Measurements from ENCODE around the gene ADAMTS12. TPM values are rescaled to one million over a fixed set of nuclear protein-coding genes. Genes with fewer than 3 reads are reported as not detected.

The ADAMTS12 gene
- total and polyA plus RNA-seq, 9 of the 15 experiments (the other 6 are each of a cell fraction or from before 2014, with no cell fraction given): 0.11 TPM; not detected in 8

DNA sequence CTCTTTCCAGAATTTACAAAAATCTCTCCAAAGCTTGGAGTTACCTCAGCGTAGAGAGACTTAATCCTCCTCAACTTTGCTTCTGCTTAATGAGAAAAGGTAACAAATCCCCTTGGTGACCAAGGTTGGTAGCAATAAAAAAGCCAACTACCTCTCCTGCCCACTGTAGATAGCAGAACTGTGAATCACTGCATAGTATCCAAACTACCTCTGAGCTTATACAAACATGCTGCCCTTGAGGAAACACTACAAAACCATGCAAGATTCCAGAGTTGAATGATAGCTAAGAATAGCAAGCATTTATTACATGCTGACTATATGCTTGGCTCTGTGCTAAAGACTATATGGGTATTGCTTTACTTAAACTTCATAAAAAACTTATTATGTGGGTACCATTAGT lies 2.8 kb upstream of the ADAMTS12 start:
- ATAC-seq (no peak), DNase-seq (ENCODE audit: extremely low read depth in 1 of 4, low spot score in 3 of 4) (no peak), FAIRE-seq (no peak)
- no TSS peak for BruUV-seq (replicated peaks)
- Histone ChIP-seq H3K9ac (ENCODE audit: insufficient read depth in 1 of 2, low read depth in 2 of 2, low read length in 2 of 2) (no peak overlapping the region), H3K79me2 (ENCODE audit: control insufficient read depth, insufficient read depth, low read length) (no peaks in the 10 kb centered on the region), H3K27me3 (ENCODE audit: control insufficient read depth in 2 of 2, insufficient read depth in 2 of 2, low read length in 2 of 2) (peaks cover 19 to 25% of the 10 kb centered on the region in 2 experiments), H3K4me2 (ENCODE audit: insufficient read depth, low read length) (no peak overlapping the region), H2AFZ (ENCODE audit: low read depth, low read length) (no peak overlapping the region), H4K20me1 (replicated peaks; ENCODE audit: control insufficient read depth, insufficient read depth, low read length) (no peaks in the 10 kb centered on the region), H3K9me3 (replicated peaks; ENCODE audit: control insufficient read depth, insufficient read depth, low read depth, low read length) (no peaks in the 10 kb centered on the region), H3K4me3 (no peak overlapping the region), H3K4me1 (replicated peaks in 1 of 2; ENCODE audit: control insufficient read depth in 2 of 2, insufficient read depth in 2 of 2, low read length in 2 of 2) (no peaks in the 10 kb centered on the region), H3K36me3 (ENCODE audit: control insufficient read depth, insufficient read depth, low read length) (no peaks in the 10 kb centered on the region), H3K27ac (ENCODE audit: extremely low read depth, low read depth, low read length) (no peak overlapping the region), H3K9me1 (ENCODE audit: control insufficient read depth, insufficient read depth, low read length) (no peaks in the 10 kb centered on the region)
- WGBS (ENCODE audit: insufficient coverage, low coverage, missing lambda C conversion rate): 0% methylated on average over 1 of the region's 1 CpG
- intact Hi-C loops (cut with micrococcal nuclease) (no loop called here), in situ Hi-C loops (cut with MboI) (no loop called here)
- CTCF ChIA-PET (ENCODE audit: low intra/inter-chr PET ratio): no interaction called here
- POLR2A ChIA-PET: no interaction called here
- TF ChIP-seq PHF8 (IDR thresholded peaks at IDR 0.05; ENCODE audit: borderline replicate concordance, low read length) (no peak), ZNF57 (CRISPR knock-in tag; IDR thresholded peaks at IDR 0.05) (no peak), ZNF75A (CRISPR knock-in tag; IDR thresholded peaks at IDR 0.05) (no peak), FOXP1 (CRISPR knock-in tag; IDR thresholded peaks at IDR 0.05) (no peak), ELF2 (CRISPR knock-in tag; IDR thresholded peaks at IDR 0.05) (no peak), ZNF668 (CRISPR knock-in tag; IDR thresholded peaks at IDR 0.05) (no peak), SMC3 (conservative IDR thresholded peaks at IDR 0.05; ENCODE audit: insufficient read depth, low read depth, low read length) (no peak), PTRF (tag; IDR thresholded peaks at IDR 0.05) (no peak), ARID1B (IDR thresholded peaks at IDR 0.05) (no peak)
- TF ChIP-seq, protein P1, sequence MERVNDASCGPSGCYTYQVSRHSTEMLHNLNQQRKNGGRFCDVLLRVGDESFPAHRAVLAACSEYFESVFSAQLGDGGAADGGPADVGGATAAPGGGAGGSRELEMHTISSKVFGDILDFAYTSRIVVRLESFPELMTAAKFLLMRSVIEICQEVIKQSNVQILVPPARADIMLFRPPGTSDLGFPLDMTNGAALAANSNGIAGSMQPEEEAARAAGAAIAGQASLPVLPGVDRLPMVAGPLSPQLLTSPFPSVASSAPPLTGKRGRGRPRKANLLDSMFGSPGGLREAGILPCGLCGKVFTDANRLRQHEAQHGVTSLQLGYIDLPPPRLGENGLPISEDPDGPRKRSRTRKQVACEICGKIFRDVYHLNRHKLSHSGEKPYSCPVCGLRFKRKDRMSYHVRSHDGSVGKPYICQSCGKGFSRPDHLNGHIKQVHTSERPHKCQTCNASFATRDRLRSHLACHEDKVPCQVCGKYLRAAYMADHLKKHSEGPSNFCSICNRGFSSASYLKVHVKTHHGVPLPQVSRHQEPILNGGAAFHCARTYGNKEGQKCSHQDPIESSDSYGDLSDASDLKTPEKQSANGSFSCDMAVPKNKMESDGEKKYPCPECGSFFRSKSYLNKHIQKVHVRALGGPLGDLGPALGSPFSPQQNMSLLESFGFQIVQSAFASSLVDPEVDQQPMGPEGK (CRISPR knock-in tag; IDR thresholded peaks at IDR 0.05; ENCODE audit: borderline replicate concordance): no peak
- TF ChIP-seq, protein P2, sequence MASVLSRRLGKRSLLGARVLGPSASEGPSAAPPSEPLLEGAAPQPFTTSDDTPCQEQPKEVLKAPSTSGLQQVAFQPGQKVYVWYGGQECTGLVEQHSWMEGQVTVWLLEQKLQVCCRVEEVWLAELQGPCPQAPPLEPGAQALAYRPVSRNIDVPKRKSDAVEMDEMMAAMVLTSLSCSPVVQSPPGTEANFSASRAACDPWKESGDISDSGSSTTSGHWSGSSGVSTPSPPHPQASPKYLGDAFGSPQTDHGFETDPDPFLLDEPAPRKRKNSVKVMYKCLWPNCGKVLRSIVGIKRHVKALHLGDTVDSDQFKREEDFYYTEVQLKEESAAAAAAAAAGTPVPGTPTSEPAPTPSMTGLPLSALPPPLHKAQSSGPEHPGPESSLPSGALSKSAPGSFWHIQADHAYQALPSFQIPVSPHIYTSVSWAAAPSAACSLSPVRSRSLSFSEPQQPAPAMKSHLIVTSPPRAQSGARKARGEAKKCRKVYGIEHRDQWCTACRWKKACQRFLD (CRISPR knock-in tag; IDR thresholded peaks at IDR 0.05): no peak
- TF ChIP-seq, protein P3, sequence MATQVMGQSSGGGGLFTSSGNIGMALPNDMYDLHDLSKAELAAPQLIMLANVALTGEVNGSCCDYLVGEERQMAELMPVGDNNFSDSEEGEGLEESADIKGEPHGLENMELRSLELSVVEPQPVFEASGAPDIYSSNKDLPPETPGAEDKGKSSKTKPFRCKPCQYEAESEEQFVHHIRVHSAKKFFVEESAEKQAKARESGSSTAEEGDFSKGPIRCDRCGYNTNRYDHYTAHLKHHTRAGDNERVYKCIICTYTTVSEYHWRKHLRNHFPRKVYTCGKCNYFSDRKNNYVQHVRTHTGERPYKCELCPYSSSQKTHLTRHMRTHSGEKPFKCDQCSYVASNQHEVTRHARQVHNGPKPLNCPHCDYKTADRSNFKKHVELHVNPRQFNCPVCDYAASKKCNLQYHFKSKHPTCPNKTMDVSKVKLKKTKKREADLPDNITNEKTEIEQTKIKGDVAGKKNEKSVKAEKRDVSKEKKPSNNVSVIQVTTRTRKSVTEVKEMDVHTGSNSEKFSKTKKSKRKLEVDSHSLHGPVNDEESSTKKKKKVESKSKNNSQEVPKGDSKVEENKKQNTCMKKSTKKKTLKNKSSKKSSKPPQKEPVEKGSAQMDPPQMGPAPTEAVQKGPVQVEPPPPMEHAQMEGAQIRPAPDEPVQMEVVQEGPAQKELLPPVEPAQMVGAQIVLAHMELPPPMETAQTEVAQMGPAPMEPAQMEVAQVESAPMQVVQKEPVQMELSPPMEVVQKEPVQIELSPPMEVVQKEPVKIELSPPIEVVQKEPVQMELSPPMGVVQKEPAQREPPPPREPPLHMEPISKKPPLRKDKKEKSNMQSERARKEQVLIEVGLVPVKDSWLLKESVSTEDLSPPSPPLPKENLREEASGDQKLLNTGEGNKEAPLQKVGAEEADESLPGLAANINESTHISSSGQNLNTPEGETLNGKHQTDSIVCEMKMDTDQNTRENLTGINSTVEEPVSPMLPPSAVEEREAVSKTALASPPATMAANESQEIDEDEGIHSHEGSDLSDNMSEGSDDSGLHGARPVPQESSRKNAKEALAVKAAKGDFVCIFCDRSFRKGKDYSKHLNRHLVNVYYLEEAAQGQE (IDR thresholded peaks at IDR 0.05; ENCODE audit: borderline replicate concordance): no peak
- TF ChIP-seq, protein P3 (CRISPR knock-in tag; IDR thresholded peaks at IDR 0.05; ENCODE audit: low read depth): no peak
